Peyer's patch (tissue), 4 donors: ENCODE data around the gene SLC6A16.

Source experiments
- CTCF ChIP-seq, 6 experiments: fragments of 450-650 bp in 4 of 6; fragments of 200-600 bp in 2 of 6; sonication (generic) in 1 of 6; IDR thresholded peaks; one replicate each; pipeline ENCODE4 v1.5.1; 2017 to 2019; ENCODE audit warnings: antibody characterized with exemption in 6 of 6, mild to moderate bottlenecking in 3 of 6, moderate library complexity in 1 of 6
- POLR2A ChIP-seq, 2 donors: fragments of 450-650 bp; IDR thresholded peaks; one replicate each; pipeline ENCODE4 v1.5.1; 2017; ENCODE audit warnings: antibody characterized with exemption in 2 of 2, mild to moderate bottlenecking in 2 of 2, moderate library complexity in 2 of 2

GRCh38 chr19:49338691-49339300 is 13.8 kb upstream of the SLC6A16 start:
- no peak for TF ChIP-seq CTCF (IDR thresholded peaks at IDR 0.05)
- TF ChIP-seq POLR2A (IDR thresholded peaks at IDR 0.05): no peak
